Forelimb muscle (tissue), 1 donor: Measurements from ENCODE around the gene TMEM132E. TPM values are rescaled to one million over a fixed set of nuclear protein-coding genes. Genes with fewer than 3 reads are reported as not detected.

ENCODE experiments used
- DNase-seq: peaks from one replicate; pipeline ENCODE4 v3.0.0-alpha.2; 2013; ENCODE audit warnings: low read depth
- polyA plus RNA-seq: library from polyadenylated mRNA; unstranded; fragments of 120-200 nt; gene quantifications from one replicate; pipeline ENCODE4 v1.2.1, GENCODE V29; 2013; ENCODE audit not compliant: insufficient read length

The TMEM132E gene
- polyA plus RNA-seq, 1 donor, result 0.22 TPM

GRCh38 chr17:34603974-34604373 is 24.6 kb downstream of the TMEM132E start:
- no peak for DNase-seq

DNA sequence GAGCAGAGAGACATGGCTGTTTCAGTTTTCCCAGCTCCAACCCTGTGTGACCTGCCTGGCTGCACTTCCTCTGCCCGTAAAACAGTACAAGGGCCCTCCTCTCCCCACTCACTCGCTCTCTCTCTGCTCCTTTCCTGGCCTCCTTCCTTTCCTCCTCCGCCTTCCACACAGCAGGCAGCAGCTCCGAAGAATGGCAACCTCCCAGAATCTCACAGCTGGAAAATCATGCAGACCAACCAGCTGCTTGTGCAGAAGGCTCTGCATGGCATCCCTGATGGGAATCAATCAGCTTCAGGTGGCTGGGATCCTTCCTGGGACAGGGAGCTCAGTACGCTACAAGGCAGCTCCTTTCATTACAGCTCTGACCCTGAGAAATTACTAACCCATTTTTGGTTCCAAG is 27.4 kb downstream of the TMEM132E start:
- DNase-seq, result no peak

- no peak for DNase-seq
Measured at GRCh38 chr17:34607917-34608316, 28.5 kb downstream of the TMEM132E start.

- no peak for DNase-seq
Measured at GRCh38 chr17:34609210-34609609, 29.8 kb downstream of the TMEM132E start.

GRCh38 chr17:34610039-34610438 is 30.7 kb downstream of the TMEM132E start:
- no peak for DNase-seq

- no peak for DNase-seq
Measured at GRCh38 chr17:34610506-34610905, 31.1 kb downstream of the TMEM132E start.

- DNase-seq, result no peak
Measured at GRCh38 chr17:34613064-34614019, 34.0 kb downstream of the TMEM132E start.

DNA sequence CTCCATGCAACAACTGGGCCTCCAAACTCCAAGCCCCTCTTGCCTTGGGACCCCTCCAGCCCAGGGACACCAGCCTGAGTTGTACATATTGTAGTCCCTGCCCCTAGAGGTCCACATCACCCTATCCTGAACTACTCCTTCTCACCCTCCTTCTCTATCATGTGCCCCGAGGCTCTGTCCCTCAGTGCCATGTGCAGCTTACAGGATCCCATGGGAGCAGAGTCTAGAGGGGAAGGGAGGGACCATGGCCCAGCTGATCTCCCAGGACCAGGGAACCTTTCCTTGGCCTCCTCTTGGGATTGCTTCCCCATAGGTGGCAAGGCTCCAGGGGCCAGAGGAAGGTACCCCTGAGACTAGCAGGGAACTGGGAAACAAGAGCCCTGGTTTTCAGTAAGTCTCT is 35.3 kb downstream of the TMEM132E start:
- DNase-seq, result no peak

DNA sequence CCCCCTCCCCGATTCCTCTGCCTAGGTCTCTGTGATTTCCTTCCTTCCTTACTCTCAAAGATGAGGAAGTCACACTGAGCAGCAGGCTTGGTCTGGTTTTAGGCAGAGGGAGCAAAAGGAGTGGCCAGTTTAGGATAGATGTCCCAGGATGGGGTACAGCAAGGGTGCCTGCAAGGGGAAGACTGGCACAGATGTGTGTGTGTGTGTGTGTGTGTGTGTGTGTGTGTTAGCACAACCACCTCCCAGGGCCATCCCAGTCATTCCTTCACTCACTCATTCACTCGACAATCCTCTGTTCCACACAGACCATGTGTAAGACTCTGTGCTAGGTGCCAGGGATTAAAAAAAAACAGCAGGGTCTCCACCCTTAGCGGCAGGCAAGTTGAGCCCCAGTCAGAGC is 35.9 kb downstream of the TMEM132E start:
- DNase-seq, result no peak

GRCh38 chr17:34616148-34616547 is 36.8 kb downstream of the TMEM132E start:
- DNase-seq, result no peak

GRCh38 chr17:34617398-34617797 is 38.0 kb downstream of the TMEM132E start:
- no peak for DNase-seq

DNA sequence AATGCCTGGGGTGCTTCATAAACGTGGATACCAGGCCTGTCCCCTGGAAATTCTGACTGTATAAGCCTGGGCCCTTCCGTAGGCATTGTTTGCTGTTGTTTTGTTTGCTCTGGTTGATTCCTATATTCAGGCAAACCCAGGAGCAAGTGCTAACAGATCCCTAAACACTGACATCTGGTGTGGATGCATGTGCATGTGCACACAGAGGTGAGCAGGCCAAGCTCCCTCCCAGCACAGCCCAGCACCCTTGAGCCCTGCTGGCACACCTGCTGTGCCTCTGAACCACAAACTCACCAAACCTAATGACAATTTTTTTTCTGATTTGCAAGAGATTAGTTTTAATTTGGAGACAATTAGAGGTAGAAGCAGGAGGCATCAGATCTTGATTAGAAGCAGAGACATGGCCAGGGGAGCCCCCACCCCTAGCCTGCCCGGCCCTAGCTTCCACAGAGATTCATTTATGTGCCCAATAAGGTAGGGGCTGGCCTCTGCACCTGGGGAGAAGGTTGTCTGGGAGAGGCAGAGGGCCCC is 40.4 kb downstream of the TMEM132E start:
- DNase-seq, result no peak

DNA sequence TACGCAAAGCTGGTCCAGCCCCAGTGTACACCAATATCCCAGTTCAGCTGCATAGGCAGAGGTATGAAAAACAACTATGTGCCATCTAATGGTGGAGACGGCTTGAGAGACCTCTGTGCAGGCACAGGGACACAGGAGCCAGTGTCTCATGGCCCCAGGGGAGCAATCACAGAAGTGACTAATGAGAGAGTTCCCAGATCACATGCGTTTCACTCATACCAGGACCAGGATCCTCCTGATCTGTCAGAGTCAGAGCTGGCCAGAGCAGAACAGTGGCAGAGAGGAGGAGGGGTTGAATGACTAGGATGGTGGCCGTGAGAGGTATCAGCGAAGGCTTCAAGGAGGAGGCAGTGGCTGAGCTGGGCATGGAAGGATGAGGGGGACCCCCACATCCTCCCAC is 41.1 kb downstream of the TMEM132E start:
- no peak for DNase-seq

GRCh38 chr17:34622862-34623623 is 43.7 kb downstream of the TMEM132E start:
- no peak for DNase-seq

- no peak for DNase-seq
Measured at GRCh38 chr17:34623856-34624766, 44.7 kb downstream of the TMEM132E start.

GRCh38 chr17:34624767-34625383 is 45.5 kb downstream of the TMEM132E start:
- DNase-seq, result no peak

- DNase-seq, result no peak
Measured at GRCh38 chr17:34626121-34626681, 46.8 kb downstream of the TMEM132E start.

DNA sequence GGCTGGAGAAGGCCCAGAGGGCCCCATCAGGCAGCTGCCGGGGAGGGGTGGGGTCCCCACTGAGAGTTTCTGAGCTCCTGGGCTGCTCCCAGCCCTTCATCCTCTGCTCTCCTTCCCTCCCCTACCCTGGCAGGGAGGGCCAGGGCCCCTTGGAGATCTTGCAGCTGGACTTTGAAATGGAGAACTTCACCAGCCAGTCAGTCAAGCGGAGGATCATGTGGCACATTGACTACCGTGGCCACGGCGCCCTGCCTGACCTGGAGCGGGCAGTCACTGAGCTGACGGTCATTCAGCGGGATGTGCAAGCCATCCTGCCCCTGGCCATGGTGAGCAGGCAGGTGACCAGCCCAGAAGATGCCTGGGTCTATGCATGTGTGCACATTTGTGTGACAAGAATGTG is 49.5 kb downstream of the TMEM132E start:
- no peak for DNase-seq

- DNase-seq, result no peak
Measured at GRCh38 chr17:34633351-34633750, 54.0 kb downstream of the TMEM132E start.

DNA sequence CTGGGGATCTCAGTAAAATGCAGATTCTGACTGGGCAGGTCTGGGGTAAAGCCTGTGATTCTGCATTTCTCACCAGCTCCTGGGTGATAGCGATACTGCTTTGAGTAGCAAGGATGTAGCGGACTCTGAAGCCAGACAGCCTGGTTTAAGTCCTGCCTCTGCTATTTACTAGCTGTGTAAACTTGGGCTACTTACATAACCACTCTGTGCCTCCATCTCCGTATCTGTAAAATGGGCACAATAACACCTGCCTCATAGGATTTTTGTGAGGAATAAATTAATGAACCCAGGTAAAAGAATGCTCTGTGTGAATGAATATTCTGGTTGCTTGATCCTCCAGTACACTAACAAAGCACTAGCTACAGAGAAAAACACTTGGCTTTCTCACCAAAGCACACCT is 54.4 kb downstream of the TMEM132E start:
- DNase-seq, result no peak
